Esophagus mucosa (tissue), 1 donor: ENCODE results near the gene PPP3R2. TPM values are rescaled to one million over a fixed set of nuclear protein-coding genes. Genes with fewer than 3 reads are reported as not detected.
A peak's percentile ranks its signal among the peaks of the same experiment; 100 is the strongest.
"Not testable (repeated sequence)": the region's sequence is repeated elsewhere in the genome, so short reads cannot be mapped to it uniquely, and the experiment has no call there.

Experiments used
- ATAC-seq: fragments of 200-7000 bp; cut with Tn5 transposase; one replicate; pipeline ENCODE4 v1.9.1; 2020
- total RNA-seq: library from RNA; stranded (reverse); gene quantifications from one replicate; pipeline ENCODE4 v1.2.4, GENCODE V29; 2023
- donor health status: DM: yes; HTN: yes; CAD: no.

The PPP3R2 gene
- total RNA-seq, 1 donor from 2014 or later = not detected

- ATAC-seq = no peak
Observed at GRCh38 chr9:101587332-101588043, 7.3 kb downstream of the PPP3R2 start.

- ATAC-seq = no peak
Observed at GRCh38 chr9:101586651-101587050, 8.1 kb downstream of the PPP3R2 start.

GRCh38 chr9:101585740-101586139, 9.0 kb downstream of the PPP3R2 start:
- ATAC-seq = no peak

GRCh38 chr9:101582553-101582952, 12.2 kb downstream of the PPP3R2 start:
- ATAC-seq = no peak

- ATAC-seq = no peak
Observed at GRCh38 chr9:101579711-101580545, 14.8 kb downstream of the PPP3R2 start.

GRCh38 chr9:101578378-101578777, 16.4 kb downstream of the PPP3R2 start:
- ATAC-seq = no peak

- no peak for ATAC-seq
Observed at GRCh38 chr9:101574731-101575333, 19.9 kb downstream of the PPP3R2 start.

- ATAC-seq = no peak
Observed at GRCh38 chr9:101572316-101572715, 22.5 kb downstream of the PPP3R2 start.

GRCh38 chr9:101571114-101571513, 23.7 kb downstream of the PPP3R2 start:
- no peak for ATAC-seq

GRCh38 chr9:101569741-101570501, 24.8 kb downstream of the PPP3R2 start:
- ATAC-seq = no peak

GRCh38 chr9:101567725-101568350, 26.9 kb downstream of the PPP3R2 start:
- ATAC-seq = no peak

- peak; percentile 60 for ATAC-seq
Observed at GRCh38 chr9:101566904-101567724, 27.7 kb downstream of the PPP3R2 start.

- no peak for ATAC-seq
Observed at GRCh38 chr9:101564252-101564651, 30.5 kb downstream of the PPP3R2 start.

GRCh38 chr9:101562966-101563365, 31.8 kb downstream of the PPP3R2 start:
- ATAC-seq = no peak

- ATAC-seq = no peak
Observed at GRCh38 chr9:101561740-101562139, 33.0 kb downstream of the PPP3R2 start.

GRCh38 chr9:101549472-101550098, 45.2 kb downstream of the PPP3R2 start:
- ATAC-seq = not testable (repeated sequence)

GRCh38 chr9:101543098-101543735, 51.6 kb downstream of the PPP3R2 start:
- ATAC-seq = peak; percentile 97
